GM06990 (cell line): ENCODE measurements around the gene GPR55.

Experiments used
- DNase-seq: peaks from one replicate; pipeline ENCODE4 v3.0.0-alpha.2; 2011; ENCODE audit not compliant: insufficient read length; ENCODE audit errors: extremely low read depth
- H3K27me3 ChIP-seq: replicated peaks from 2 replicates; pipeline ENCODE4 v1.6.0; 2011; ENCODE audit warnings: low read length; ENCODE audit not compliant: control insufficient read depth, insufficient read depth
- H3K36me3 ChIP-seq: 2 replicates; pipeline ENCODE4 v1.5.1; 2011; ENCODE audit warnings: low read length; ENCODE audit not compliant: control insufficient read depth, insufficient read depth
- H3K4me3 ChIP-seq: replicated peaks from 2 replicates; pipeline ENCODE4 v1.5.1; 2011; ENCODE audit warnings: low read depth, mild to moderate bottlenecking, control low read depth, low read length
- TF ChIP-seq, protein P1 (sequence below): IDR thresholded peaks from 2 replicates; pipeline ENCODE4 v1.5.1; 2011; ENCODE audit warnings: low read length, control low read depth, mild to moderate bottlenecking, inconsistent platforms; ENCODE audit not compliant: insufficient read depth, poor library complexity, severe bottlenecking

The GPR55 gene

DNA sequence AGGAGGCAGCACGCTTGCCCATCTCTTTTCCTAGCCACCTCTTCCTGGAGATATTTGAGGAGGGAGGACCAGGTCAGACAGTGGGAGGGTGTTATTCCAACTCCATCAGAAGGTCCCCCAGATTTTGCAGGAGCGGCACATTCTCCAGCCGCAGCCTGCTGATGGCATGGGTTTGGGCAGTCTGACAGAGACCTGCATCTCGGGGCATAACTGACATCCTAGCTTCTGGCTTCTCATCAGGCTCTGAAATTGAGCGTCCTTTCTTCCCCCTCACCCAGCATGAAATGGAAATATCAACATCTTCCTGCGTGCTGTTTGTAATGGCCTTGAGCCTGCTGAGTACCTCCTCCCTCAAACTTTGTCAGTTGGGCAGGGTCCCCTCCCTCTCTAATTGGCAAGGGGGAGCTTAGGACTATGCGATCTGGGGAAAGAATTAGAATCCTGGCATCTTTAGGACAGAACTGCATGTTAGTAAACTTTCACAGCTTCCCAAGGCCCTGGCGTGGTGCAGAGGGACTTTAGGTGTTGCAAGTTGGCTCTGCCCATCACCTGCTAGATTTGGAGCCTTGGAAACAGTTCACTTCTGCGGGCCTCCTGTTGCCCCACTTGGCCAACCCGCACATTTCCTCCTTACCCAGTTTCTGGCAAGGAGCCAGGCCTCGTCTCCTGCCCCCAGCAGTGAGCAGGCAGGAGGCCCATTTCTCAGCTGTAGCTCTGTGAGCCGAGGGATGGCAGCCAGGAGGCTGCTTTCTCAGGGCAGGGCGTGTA, 58.1 kb downstream of the GPR55 start:
- peaks cover 4% of the 10 kb centered on the region for H3K36me3 ChIP-seq
- no peak overlapping the region for H3K4me3 ChIP-seq
- TF ChIP-seq, protein P1, sequence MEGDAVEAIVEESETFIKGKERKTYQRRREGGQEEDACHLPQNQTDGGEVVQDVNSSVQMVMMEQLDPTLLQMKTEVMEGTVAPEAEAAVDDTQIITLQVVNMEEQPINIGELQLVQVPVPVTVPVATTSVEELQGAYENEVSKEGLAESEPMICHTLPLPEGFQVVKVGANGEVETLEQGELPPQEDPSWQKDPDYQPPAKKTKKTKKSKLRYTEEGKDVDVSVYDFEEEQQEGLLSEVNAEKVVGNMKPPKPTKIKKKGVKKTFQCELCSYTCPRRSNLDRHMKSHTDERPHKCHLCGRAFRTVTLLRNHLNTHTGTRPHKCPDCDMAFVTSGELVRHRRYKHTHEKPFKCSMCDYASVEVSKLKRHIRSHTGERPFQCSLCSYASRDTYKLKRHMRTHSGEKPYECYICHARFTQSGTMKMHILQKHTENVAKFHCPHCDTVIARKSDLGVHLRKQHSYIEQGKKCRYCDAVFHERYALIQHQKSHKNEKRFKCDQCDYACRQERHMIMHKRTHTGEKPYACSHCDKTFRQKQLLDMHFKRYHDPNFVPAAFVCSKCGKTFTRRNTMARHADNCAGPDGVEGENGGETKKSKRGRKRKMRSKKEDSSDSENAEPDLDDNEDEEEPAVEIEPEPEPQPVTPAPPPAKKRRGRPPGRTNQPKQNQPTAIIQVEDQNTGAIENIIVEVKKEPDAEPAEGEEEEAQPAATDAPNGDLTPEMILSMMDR: no peak
- H3K27me3 ChIP-seq: no peaks in the 10 kb centered on the region
- no peak for DNase-seq

DNA sequence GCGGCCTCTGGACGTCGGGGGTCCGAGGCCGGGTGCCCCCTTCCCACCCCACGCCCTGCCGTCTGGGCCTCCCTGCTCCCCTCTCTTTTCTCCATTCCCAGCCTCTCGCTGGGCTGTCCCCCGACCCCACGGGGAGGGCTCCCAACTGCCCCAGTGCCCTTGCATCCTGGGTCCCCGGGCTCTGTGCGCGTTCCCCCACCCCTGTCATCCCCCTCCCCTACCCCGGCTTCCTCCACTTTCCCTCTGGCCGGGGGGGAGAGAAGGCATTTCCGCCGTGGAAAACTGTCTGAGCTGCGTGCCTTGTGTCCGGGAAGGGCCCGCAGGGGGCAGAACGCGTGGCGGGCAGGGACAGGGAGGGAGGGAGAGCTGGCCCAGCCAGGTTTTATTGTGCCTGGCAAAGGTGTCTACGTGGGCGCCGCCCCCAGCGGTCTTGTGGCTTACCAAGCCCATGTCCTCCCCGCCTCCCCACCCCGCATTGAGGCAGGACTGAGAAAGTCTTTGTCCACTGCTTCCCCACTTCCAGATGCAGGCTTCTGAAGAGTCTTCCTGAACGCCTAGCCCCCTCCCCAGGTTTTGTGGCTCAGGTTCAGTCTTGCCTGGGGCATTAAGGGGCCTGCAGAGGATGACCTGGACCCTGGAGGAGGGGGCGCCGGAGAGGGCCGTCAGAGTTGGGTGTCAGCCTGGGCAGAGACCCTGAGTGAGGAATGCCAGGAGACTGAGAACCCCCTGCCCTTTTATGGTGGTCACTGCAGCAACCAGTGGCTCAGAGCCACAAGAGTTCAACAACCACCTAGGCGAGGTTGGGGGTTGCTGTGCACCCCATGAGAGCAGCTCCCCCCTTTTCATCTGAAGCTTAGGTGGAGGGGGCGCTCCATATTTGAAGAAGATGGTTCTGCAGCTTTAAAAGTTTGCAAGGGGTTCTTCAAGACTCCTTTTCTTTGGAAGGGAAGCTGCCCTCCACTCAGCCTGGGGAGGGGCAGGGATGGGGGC, 59.0 kb downstream of the GPR55 start:
- Histone ChIP-seq H3K27me3 (no peaks in the 10 kb centered on the region), H3K36me3 (peaks cover 4% of the 10 kb centered on the region), H3K4me3 (peak overlapping the region; percentile 86)
- TF ChIP-seq, protein P1: peak; percentile 19
- DNase-seq: no peak

DNA sequence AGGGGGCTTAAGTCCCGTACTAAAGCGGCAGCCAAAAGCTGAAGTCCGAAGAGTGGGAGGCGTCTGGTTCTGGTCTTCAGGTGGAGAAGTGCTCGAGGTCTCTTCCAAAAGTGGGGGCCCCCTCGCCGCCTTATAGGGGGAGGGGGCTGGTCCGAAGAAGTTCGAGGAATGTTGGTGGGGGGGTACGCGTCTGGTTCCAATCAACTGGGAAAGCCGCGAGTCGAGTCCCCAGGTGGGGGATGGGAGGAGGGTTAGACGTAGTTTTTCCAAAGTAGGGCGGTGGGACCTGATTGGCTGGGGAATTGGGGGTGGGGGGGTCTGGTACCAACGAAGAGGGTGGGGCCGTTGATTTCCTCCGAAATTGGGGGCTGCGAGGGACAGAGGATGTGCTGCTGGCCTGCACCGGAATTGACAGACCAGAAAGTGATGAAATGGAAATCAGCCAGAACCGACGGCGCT, 59.7 kb downstream of the GPR55 start:
- no peak for DNase-seq
- Histone ChIP-seq H3K27me3 (no peaks in the 10 kb centered on the region), H3K4me3 (peak overlapping the region; percentile 86), H3K36me3 (peaks cover 4% of the 10 kb centered on the region)
- TF ChIP-seq, protein P1: no peak

DNA sequence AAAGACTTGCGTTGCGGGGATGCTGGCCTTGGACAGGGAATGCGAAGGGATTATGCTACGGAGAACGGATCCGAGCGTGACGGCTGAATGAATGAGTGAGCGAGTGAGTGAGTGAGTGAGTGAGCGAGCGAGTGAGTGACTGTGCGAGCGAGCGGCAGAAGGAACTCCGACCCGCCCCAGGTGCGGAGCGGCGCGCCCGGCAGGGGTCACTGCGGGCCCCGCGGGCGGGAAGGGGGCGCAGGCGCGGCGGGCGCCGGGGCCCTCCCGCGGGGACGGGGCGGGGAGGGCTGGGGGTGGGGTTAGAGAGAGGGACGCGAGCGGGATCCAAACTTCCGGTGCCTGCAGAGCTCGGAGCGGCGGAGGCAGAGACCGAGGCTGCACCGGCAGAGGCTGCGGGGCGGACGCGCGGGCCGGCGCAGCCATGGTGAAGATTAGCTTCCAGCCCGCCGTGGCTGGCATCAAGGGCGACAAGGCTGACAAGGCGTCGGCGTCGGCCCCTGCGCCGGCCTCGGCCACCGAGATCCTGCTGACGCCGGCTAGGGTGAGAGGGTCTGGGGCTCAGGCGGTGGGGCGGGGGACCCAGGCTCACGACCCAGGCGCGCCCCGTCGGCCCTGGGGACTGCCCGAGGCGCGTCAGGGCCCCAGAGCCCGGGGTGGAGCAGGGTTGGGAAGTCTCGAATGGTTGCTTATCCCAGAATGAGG, 60.3 kb downstream of the GPR55 start, which contains the start of gene ITM2C:
TSS of gene ITM2C (plus strand) at position 338 of the 702 bp plus-strand sequence. CDS start at position 422, 84 bp downstream.
- peak within 1 kb of the TSS; percentile 86 for H3K4me3 ChIP-seq
- TF ChIP-seq, protein P1: peak; percentile 39
- peaks cover 4% of the 10 kb centered on the region for H3K36me3 ChIP-seq
- H3K27me3 ChIP-seq: no peaks in the 10 kb centered on the region
- peak; percentile 85 for DNase-seq

DNA sequence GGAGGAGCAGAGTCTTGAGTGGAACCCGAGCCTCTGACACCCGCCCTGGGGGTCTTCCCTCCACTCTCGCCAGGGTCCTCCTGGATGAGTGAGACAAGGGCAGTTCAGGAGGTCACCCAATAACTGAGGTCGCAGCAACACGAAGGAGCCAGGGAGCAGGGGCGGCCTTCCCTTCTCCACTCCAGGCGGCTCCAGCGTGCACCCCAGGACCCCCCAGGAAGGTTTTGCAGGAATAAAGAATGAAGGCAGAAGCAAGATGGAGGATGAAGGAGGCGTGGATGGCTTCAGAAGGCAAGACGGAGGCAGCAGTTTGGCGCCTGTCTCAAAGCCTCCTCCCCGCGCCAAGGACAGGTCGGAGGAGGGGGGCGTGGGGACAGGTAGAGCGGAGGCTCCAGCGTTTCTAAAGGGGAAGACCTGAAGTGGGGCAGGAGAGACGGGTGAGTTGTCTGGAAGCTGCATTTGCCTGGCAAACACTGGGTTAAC, 60.9 kb downstream of the GPR55 start:
- peak overlapping the region; percentile 86 for H3K4me3 ChIP-seq
- peak; percentile 13 for DNase-seq
- TF ChIP-seq, protein P1: no peak
- H3K36me3 ChIP-seq: peaks cover 1% of the 10 kb centered on the region
- H3K27me3 ChIP-seq: no peaks in the 10 kb centered on the region
